ENCODE measurements around the gene KCTD8. TPM values are rescaled to one million over a fixed set of nuclear protein-coding genes. Genes with fewer than 3 reads are reported as not detected.
"Not testable (repeated sequence)": the region's sequence is repeated elsewhere in the genome, so short reads cannot be mapped to it uniquely, and the experiment has no call there.

The KCTD8 gene
- total RNA-seq, 4 donors from 2014 or later = 0.71 to 2.8 (median 1.4) TPM

GRCh38 chr4:44186850-44187246 is 261.8 kb downstream of the KCTD8 start:
- H3K27me3 ChIP-seq = no peaks in the 10 kb centered on the region
- DNase-seq (no peak), ATAC-seq (no peak)
- no peaks in the 10 kb centered on the region for H3K9me3 ChIP-seq
- TF ChIP-seq POLR2A (IDR thresholded peaks at IDR 0.05) (no peak), CTCF (IDR thresholded peaks at IDR 0.05 in 4 of 5, conservative IDR thresholded peaks at IDR 0.05 in 1 of 5) (no peak)
- H3K36me3 ChIP-seq = no peaks in the 10 kb centered on the region
- no peak overlapping the region for H3K27ac ChIP-seq
- in situ Hi-C loops (cut with MboI; ENCODE audit: low sequenced_read_pairs in 4 of 4) = no loop called here
- no peak overlapping the region for H3K4me3 ChIP-seq
- intact Hi-C loops (cut with DNase I; ENCODE audit: low total_unique reads) = no loop called here
- no peaks in the 10 kb centered on the region for H3K4me1 ChIP-seq

GRCh38 chr4:44186096-44186849 is 262.3 kb downstream of the KCTD8 start:
- TF ChIP-seq POLR2A (IDR thresholded peaks at IDR 0.05) (no peak), CTCF (IDR thresholded peaks at IDR 0.05 in 4 of 5, conservative IDR thresholded peaks at IDR 0.05 in 1 of 5) (no peak)
- Histone ChIP-seq H3K27ac (no peak overlapping the region), H3K9me3 (no peaks in the 10 kb centered on the region), H3K27me3 (no peaks in the 10 kb centered on the region), H3K4me3 (no peak overlapping the region), H3K36me3 (no peaks in the 10 kb centered on the region), H3K4me1 (no peaks in the 10 kb centered on the region)
- DNase-seq = no peak
- in situ Hi-C loops (cut with MboI; ENCODE audit: low sequenced_read_pairs in 4 of 4) = no loop called here
- ATAC-seq = no peak
- intact Hi-C loops (cut with DNase I; ENCODE audit: low total_unique reads) = no loop called here

GRCh38 chr4:44181491-44182349 is 266.9 kb downstream of the KCTD8 start:
- H3K27me3 ChIP-seq; H3K27ac ChIP-seq; H3K4me3 ChIP-seq; H3K36me3 ChIP-seq; ATAC-seq; intact Hi-C loops (cut with DNase I; ENCODE audit: low total_unique reads); DNase-seq; H3K4me1 ChIP-seq; in situ Hi-C loops (cut with MboI; ENCODE audit: low sequenced_read_pairs in 4 of 4); H3K9me3 ChIP-seq: not testable (repeated sequence)

- DNase-seq; in situ Hi-C loops (cut with MboI; ENCODE audit: low sequenced_read_pairs in 4 of 4); H3K9me3 ChIP-seq; H3K27me3 ChIP-seq; H3K36me3 ChIP-seq; H3K4me3 ChIP-seq; H3K4me1 ChIP-seq; intact Hi-C loops (cut with DNase I; ENCODE audit: low total_unique reads); ATAC-seq; H3K27ac ChIP-seq: not testable (repeated sequence)
Observed at GRCh38 chr4:44167766-44168165, 280.8 kb downstream of the KCTD8 start.

GRCh38 chr4:44165938-44166337 is 282.7 kb downstream of the KCTD8 start:
- intact Hi-C loops (cut with DNase I; ENCODE audit: low total_unique reads) = no loop called here
- ATAC-seq = no peak

More at GRCh38 chr4:44165938-44166337, 282.7 kb downstream of the KCTD8 start:
- Histone ChIP-seq H3K27me3 (no peaks in the 10 kb centered on the region), H3K27ac (no peak overlapping the region), H3K4me1 (no peaks in the 10 kb centered on the region), H3K4me3 (no peak overlapping the region), H3K36me3 (no peaks in the 10 kb centered on the region), H3K9me3 (no peaks in the 10 kb centered on the region)
- DNase-seq = no peak
- no peak for TF ChIP-seq CTCF (IDR thresholded peaks at IDR 0.05 in 4 of 5, conservative IDR thresholded peaks at IDR 0.05 in 1 of 5)
- TF ChIP-seq POLR2A (IDR thresholded peaks at IDR 0.05) = no peak
- in situ Hi-C loops (cut with MboI; ENCODE audit: low sequenced_read_pairs in 4 of 4) = no loop called here

Data from gastrocnemius medialis (tissue), 4 donors.